HepG2 (cell line): ENCODE measurements around the gene DCTN3. TPM values are rescaled to one million over a fixed set of nuclear protein-coding genes. Genes with fewer than 3 reads are reported as not detected.

ENCODE experiments used
- BHLHE40 ChIP-seq: IDR thresholded peaks from 2 replicates; pipeline ENCODE4 v1.6.1; 2011; ENCODE audit warnings: low read length, improper control_type of control experiment
- MTA1 ChIP-seq: sonication (generic); formaldehyde crosslinking; IDR thresholded peaks from 2 replicates; pipeline ENCODE4 v1.4.0; 2020; ENCODE audit warnings: missing genetic modification reagents, mild to moderate bottlenecking, borderline replicate concordance
- ZFAT ChIP-seq: sonication (generic); formaldehyde crosslinking; conservative IDR thresholded peaks from 2 replicates; pipeline ENCODE4 v1.8.1; 2023; ENCODE audit warnings: missing genetic modification reagents, inconsistent platforms
- ZNF12 ChIP-seq: sonication (generic); formaldehyde crosslinking; IDR thresholded peaks from 2 replicates; pipeline ENCODE4 v1.5.0; 2020; ENCODE audit warnings: missing genetic modification reagents
- ZNF569 ChIP-seq: sonication (generic); formaldehyde crosslinking; IDR thresholded peaks from 2 replicates; pipeline ENCODE4 v1.5.0; 2020; ENCODE audit warnings: mild to moderate bottlenecking, missing genetic modification reagents, moderate library complexity, borderline replicate concordance
- ZNF75D ChIP-seq: sonication (generic); formaldehyde crosslinking; IDR thresholded peaks from 2 replicates; pipeline ENCODE4 v1.8.1; 2023; ENCODE audit warnings: missing genetic modification reagents, mild to moderate bottlenecking, borderline replicate concordance
- ZNF816 ChIP-seq: sonication (generic); formaldehyde crosslinking; IDR thresholded peaks from 2 replicates; pipeline ENCODE4 v1.8.0; 2022; ENCODE audit warnings: missing genetic modification reagents, mild to moderate bottlenecking, borderline replicate concordance
- ZNF839 ChIP-seq: sonication (generic); formaldehyde crosslinking; IDR thresholded peaks from 2 replicates; pipeline ENCODE4 v1.4.0; 2020; ENCODE audit warnings: missing genetic modification reagents, mild to moderate bottlenecking, borderline replicate concordance
- polyA plus RNA-seq, 8 experiments: library from polyadenylated mRNA; depleted of rRNA in 3 of 8; stranded (reverse) in 7 of 8; unstranded in 1 of 8; fragments of >200 nt; fragmentation: Illumina TruSeq in 4 of 8; extraction: Trizol in 4 of 8; gene quantifications; 2 replicates each; pipeline versions ENCODE4 v1.2.1 to v1.2.3, GENCODE V29; 2011 to 2016; ENCODE audit warnings: low read depth in 4 of 8, missing spikeins in 1 of 8, mixed read lengths in 1 of 8; ENCODE audit not compliant: insufficient read depth in 1 of 8
- total RNA-seq, 5 experiments: library from RNA; depleted of rRNA; stranded (reverse); fragments of >200 nt; fragmentation: Illumina TruSeq; extraction: Trizol; gene quantifications; 2 replicates each; pipeline ENCODE4 v1.2.3, GENCODE V29; 2016; ENCODE audit warnings: low read depth in 1 of 5
- TF ChIP-seq, protein P1 (sequence below): sonication (generic); formaldehyde crosslinking; IDR thresholded peaks from 2 replicates; pipeline ENCODE4 v1.5.1; 2020; ENCODE audit warnings: missing genetic modification reagents, mild to moderate bottlenecking, borderline replicate concordance
- TF ChIP-seq, protein P2 (sequence below): sonication (generic); formaldehyde crosslinking; conservative IDR thresholded peaks from 2 replicates; pipeline ENCODE4 v1.5.0; 2020; ENCODE audit warnings: missing genetic modification reagents
- TF ChIP-seq, protein P3 (sequence below): sonication (generic); formaldehyde crosslinking; IDR thresholded peaks from one replicate; pipeline ENCODE4 v1.5.1; 2020; ENCODE audit warnings: mild to moderate bottlenecking, missing genetic modification reagents; ENCODE audit errors: not compliant biosample characterization
- TF ChIP-seq, protein P4 (sequence below): sonication (generic); formaldehyde crosslinking; IDR thresholded peaks from 2 replicates; pipeline ENCODE4 v1.4.0; 2020; ENCODE audit warnings: mild to moderate bottlenecking, missing genetic modification reagents

The DCTN3 gene
- total and polyA plus RNA-seq, 2 of the 13 experiments (the other 11 are each of a cell fraction or from before 2014, with no cell fraction given), result 27.4 to 34.5 TPM

DNA sequence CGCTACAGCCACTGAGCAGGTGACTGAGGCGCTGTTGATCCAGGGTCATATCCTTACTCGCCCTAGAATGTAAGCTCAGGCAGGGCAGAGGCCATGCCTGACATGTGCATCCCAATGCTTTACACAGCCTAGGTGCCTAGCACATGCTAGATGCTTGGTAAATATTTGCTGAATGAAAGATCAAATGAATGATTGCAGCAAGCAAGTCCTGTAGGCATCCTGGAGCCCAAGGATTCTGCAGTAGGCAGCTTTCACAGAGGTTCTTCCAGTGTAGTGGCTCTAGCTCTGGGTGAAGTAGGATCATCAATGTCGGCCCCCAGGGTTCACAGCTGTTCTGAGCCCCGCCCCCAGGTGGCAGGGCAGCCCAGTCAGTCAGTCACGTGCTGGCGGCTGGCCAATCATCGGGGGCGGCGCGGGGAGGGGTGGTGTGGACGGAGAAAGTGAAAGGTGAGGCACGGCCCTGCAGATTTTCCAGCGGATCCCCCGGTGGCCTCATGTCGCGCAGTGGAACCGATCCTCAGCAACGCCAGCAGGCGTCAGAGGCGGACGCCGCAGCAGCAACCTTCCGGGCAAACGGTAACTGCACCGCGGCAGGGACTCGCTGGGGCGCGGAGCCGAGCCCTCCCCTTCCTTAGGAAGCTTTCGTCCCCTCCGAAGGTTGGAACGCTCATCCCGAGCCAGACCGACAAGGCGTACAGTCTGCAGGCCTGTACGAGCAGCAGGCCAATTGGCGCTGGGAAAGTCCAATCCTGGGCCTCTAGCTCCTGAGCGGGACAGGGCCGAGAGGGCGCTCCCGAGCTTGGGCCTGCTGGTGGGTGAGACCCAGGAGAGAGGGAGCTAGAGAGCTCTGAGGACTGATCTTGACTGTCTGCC is 26.2 kb upstream of the DCTN3 start, which contains the start of gene GALT (continued):
- TF ChIP-seq, protein P1, sequence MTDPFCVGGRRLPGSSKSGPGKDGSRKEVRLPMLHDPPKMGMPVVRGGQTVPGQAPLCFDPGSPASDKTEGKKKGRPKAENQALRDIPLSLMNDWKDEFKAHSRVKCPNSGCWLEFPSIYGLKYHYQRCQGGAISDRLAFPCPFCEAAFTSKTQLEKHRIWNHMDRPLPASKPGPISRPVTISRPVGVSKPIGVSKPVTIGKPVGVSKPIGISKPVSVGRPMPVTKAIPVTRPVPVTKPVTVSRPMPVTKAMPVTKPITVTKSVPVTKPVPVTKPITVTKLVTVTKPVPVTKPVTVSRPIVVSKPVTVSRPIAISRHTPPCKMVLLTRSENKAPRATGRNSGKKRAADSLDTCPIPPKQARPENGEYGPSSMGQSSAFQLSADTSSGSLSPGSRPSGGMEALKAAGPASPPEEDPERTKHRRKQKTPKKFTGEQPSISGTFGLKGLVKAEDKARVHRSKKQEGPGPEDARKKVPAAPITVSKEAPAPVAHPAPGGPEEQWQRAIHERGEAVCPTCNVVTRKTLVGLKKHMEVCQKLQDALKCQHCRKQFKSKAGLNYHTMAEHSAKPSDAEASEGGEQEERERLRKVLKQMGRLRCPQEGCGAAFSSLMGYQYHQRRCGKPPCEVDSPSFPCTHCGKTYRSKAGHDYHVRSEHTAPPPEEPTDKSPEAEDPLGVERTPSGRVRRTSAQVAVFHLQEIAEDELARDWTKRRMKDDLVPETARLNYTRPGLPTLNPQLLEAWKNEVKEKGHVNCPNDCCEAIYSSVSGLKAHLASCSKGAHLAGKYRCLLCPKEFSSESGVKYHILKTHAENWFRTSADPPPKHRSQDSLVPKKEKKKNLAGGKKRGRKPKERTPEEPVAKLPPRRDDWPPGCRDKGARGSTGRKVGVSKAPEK, result no peak
- no peak for TF ChIP-seq ZNF75D
- TF ChIP-seq, protein P2, sequence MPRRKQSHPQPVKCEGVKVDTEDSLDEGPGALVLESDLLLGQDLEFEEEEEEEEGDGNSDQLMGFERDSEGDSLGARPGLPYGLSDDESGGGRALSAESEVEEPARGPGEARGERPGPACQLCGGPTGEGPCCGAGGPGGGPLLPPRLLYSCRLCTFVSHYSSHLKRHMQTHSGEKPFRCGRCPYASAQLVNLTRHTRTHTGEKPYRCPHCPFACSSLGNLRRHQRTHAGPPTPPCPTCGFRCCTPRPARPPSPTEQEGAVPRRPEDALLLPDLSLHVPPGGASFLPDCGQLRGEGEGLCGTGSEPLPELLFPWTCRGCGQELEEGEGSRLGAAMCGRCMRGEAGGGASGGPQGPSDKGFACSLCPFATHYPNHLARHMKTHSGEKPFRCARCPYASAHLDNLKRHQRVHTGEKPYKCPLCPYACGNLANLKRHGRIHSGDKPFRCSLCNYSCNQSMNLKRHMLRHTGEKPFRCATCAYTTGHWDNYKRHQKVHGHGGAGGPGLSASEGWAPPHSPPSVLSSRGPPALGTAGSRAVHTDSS (CRISPR knock-in tag), result no peak
- no peak for TF ChIP-seq ZFAT (CRISPR knock-in tag)
- no peak for TF ChIP-seq ZNF569 (CRISPR knock-in tag)
- TF ChIP-seq BHLHE40, result peak; percentile 82
- no peak for TF ChIP-seq MTA1 (CRISPR knock-in tag)
- TF ChIP-seq, protein P3, sequence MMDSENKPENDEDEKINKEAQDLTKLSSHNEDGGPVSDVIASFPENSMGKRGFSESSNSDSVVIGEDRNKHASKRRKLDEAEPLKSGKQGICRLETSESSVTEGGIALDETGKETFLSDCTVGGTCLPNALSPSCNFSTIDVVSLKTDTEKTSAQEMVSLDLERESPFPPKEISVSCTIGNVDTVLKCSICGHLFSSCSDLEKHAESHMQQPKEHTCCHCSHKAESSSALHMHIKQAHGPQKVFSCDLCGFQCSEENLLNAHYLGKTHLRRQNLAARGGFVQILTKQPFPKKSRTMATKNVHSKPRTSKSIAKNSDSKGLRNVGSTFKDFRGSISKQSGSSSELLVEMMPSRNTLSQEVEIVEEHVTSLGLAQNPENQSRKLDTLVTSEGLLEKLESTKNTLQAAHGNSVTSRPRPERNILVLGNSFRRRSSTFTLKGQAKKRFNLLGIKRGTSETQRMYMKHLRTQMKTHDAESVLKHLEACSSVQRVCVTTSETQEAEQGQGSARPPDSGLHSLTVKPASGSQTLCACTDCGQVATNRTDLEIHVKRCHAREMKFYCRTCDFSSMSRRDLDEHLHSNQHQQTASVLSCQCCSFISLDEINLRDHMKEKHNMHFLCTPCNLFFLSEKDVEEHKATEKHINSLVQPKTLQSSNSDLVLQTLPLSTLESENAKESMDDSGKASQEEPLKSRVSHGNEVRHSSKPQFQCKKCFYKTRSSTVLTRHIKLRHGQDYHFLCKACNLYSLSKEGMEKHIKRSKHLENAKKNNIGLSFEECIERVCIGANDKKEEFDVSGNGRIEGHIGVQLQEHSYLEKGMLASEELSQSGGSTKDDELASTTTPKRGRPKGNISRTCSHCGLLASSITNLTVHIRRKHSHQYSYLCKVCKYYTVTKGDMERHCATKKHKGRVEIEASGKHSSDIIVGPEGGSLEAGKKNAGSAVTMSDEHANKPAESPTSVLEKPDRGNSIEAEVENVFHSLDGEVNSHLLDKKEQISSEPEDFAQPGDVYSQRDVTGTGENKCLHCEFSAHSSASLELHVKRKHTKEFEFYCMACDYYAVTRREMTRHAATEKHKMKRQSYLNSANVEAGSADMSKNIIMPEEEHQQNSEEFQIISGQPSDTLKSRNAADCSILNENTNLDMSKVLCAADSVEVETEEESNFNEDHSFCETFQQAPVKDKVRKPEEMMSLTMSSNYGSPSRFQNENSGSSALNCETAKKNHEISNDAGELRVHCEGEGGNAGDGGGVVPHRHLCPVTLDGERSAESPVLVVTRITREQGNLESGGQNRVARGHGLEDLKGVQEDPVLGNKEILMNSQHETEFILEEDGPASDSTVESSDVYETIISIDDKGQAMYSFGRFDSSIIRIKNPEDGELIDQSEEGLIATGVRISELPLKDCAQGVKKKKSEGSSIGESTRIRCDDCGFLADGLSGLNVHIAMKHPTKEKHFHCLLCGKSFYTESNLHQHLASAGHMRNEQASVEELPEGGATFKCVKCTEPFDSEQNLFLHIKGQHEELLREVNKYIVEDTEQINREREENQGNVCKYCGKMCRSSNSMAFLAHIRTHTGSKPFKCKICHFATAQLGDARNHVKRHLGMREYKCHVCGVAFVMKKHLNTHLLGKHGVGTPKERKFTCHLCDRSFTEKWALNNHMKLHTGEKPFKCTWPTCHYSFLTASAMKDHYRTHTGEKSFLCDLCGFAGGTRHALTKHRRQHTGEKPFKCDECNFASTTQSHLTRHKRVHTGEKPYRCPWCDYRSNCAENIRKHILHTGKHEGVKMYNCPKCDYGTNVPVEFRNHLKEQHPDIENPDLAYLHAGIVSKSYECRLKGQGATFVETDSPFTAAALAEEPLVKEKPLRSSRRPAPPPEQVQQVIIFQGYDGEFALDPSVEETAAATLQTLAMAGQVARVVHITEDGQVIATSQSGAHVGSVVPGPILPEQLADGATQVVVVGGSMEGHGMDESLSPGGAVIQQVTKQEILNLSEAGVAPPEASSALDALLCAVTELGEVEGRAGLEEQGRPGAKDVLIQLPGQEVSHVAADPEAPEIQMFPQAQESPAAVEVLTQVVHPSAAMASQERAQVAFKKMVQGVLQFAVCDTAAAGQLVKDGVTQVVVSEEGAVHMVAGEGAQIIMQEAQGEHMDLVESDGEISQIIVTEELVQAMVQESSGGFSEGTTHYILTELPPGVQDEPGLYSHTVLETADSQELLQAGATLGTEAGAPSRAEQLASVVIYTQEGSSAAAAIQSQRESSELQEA (CRISPR knock-in tag), result no peak
- TF ChIP-seq ZNF12 (CRISPR knock-in tag), result peak; percentile 71; the same call in 1 of the 2 replicates
- TF ChIP-seq ZNF816 (CRISPR knock-in tag), result no peak
- TF ChIP-seq, protein P4, sequence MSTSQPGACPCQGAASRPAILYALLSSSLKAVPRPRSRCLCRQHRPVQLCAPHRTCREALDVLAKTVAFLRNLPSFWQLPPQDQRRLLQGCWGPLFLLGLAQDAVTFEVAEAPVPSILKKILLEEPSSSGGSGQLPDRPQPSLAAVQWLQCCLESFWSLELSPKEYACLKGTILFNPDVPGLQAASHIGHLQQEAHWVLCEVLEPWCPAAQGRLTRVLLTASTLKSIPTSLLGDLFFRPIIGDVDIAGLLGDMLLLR, result peak; percentile 55; the same call in 1 of the 2 replicates
- TF ChIP-seq ZNF839 (CRISPR knock-in tag), result no peak; the same call in 1 of the 2 replicates
